Hippocampal formation (tissue), 2 donors: ENCODE results near the gene SGSM2.

ENCODE experiments used
- DNase-seq, 2 donors: peaks; one replicate each; lab custom pipeline; 2025; lab: John Stamatoyannopoulos, UW

The SGSM2 gene

DNA sequence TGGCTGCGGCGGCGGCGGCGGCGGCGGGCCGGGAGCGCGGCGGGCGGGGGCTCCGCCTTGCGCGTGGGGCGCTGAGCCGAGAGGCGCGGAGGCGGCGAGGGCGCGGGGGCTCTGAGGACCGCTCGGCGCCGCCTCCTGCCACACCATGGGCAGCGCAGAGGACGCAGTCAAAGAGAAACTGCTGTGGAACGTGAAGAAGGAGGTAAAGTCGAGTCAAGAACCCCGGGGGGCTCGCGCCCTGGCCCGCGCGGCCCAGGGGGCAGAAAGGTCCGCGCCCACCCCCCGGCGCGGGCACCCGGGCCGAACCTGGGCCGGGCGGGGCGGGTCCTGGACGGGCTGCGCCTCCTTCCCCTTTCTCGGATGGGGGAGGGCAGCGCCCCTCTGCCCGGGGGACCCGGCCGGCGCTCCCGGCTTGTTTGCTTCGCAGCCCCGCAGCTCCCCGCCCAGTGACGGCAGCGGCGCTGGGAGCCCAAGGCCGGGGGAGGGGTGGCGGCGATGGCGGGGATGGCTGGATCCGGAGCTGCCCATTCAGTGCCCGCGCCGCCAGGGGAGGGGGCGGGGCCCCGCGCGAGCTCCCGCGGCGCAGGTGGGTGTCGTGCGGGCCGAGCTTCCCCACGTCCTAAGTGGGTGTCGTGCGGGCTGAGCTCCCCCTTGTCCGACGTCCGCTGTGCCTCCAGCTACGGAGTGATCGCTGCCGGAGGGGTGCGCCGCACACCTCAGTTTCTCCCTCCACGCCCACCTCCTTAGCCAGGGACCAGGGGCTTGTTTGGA is 428 bp downstream of the SGSM2 start:
- peak; percentile 10 to 38 for DNase-seq

DNA sequence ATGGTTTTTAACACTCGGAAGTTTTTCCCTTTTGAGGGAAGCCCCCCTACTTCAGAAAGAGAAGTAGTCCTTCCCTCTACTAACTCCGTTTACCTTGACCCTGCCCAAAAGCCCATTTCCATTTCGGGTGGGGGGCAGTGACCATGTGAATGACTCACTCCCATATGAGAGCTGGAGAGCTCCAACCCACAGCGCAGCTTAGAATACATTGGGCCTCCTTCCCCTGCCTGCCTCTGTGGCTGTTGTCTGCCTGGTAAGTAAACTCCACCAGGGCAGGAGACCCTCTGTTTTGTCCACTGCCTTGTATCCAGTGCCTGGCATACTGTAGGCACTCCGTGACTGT is 985 bp downstream of the SGSM2 start:
- DNase-seq, result no peak

DNA sequence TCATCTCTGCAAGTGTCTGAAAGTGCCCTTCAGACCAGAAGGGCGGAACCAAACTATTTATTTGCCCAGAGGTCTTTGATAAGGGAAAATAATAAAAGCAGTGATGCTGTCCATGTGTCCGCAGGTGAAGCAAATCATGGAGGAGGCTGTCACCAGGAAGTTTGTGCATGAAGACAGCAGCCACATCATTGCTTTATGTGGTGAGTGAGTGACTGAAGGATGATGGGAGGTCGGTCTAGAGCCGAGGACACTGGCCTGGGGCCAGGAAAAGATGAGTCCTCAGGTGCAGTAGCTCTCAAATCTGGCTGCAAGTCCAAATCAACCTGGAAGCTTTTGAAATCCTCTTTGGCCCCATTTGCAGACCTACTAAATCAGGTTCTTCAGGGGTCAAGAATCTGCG is 6.1 kb downstream of the SGSM2 start:
- no peak for DNase-seq

DNA sequence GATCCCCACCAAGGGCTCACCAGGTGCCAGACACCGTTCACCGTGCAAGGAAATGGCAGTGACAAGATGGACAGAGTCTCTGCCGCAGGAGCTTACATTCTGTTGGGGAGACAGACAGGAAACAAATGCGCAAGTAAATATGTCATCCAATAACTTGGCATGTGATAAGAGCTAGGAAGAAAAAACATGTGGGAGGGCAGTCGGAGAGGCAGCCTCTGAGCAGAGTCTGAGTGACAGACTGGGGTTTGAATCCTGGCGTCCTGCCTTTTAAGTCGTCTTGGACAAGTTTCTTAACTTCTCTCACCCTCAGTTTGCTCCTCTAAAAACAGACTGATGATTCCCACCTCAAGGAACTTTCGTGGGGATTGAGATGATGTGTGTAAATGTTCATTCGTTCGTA is 7.2 kb downstream of the SGSM2 start:
- no peak for DNase-seq

DNA sequence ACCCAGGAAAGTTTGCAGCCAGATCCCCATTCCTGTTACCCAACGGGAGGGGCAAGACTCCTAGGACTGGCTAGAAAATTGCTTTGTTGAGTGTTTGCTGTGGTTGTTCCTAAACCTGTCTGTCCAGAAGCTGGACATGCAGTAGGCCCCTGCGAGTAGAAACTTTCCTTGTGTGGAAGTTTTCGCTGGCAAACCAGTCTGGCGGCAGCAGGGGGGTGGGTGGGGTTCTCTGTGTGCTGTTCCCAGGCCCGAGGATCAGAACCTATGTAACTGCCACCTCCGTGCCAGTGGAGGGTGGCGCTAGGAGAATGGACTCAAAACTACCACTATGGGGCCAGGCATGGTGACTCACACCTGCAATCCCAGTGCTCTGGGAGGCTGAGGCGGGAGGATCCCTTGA is 9.2 kb downstream of the SGSM2 start:
- no peak for DNase-seq

DNA sequence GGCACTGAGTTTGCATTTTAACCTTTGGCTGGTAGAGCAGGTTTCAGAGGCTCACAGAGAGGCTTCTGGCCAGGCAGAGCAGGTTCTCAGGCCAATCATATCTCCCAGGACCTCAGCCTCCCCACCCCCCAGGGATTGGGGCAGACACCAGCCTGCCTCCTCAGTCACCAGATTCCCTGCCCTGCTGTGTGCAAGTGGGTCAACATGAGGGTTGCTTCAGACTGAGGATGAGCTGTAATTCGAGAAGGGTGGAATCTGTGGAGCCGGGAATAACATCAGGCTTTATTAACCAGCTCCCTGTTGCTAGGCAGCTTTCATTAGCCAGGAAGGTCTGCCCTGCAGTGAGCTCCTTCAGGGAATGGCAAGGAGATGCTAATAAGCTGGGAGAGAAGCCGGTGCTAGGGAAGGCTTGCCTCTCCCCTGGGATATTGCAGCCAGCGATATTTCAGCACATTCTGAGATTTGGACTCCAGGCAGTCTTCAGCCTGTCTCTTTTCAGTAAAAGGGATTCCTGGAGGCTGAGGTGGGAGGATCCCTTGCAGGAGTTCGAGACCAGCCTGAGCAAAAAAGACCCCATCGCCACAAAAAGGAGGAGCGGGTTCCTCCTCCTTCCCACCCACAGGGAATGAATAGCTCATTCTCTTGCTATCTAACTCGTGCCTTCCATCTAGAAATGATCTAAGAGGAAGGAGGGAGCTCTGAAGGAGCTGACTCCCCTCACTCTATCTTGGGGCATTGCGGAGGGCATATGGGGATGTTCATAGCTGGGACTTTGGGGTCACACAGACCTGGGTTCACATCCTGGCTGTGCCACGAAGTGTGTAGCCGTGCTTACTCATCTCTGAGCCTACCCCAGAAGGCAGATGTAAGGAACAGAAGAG is 10.7 kb downstream of the SGSM2 start:
- DNase-seq, result peak; percentile 35 to 56

DNA sequence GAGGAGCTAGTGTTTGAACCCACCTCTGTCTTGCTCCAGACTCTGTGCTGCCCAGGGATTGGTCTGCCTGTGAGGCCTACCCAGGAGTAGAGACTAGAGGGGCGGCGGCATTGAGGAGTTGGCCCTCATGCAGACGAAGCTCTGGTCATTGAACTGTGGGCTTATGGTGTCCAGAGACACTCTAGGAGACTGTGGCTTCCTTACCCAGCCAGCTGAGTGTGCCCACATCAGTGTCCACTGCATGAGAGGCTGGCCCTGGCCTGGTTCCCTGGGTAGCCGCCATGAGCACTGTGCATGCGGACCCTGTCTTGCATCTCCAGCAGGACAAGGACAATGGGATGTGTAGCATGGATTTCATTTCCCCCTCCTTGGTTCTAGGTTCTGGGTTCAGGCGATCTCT is 14.0 kb downstream of the SGSM2 start:
- DNase-seq, result no peak

DNA sequence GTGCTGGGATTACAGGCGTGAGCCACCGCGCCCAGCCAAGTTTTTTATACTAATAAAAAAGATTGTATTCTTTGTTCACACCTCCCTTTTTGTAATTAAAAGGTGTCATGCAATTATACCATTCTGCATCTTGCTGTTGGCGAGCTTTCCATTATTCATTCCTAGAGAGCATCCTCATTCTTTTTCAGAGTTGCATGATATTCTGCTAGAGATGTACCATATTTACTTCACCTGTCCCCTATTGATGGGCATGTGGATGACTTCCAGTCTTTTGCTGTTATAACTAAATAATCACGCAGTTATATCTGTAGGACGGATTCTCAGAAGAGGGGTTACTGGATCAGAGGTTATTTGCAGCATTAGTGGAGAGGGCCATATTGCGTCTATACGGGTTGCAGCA is 17.0 kb downstream of the SGSM2 start:
- DNase-seq, result no peak

DNA sequence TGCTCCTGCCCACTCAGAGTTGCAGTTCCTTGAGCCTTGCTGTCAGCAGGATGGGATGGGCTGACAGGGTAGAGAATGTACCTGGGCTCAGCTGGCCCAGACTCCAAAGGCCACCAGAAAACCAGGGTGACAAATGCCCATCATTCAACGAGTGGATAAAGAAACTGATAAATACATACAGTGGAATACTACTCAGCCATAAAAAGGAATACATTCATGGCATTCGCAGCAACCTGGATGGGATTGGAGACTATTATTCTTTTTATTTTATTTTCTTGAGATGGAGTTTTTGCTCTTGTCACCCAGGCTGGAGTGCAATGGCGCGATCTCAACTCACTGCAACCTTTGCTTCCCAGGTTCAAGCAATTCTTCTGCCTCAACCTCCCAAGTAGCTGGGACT is 19.9 kb downstream of the SGSM2 start:
- no peak for DNase-seq

DNA sequence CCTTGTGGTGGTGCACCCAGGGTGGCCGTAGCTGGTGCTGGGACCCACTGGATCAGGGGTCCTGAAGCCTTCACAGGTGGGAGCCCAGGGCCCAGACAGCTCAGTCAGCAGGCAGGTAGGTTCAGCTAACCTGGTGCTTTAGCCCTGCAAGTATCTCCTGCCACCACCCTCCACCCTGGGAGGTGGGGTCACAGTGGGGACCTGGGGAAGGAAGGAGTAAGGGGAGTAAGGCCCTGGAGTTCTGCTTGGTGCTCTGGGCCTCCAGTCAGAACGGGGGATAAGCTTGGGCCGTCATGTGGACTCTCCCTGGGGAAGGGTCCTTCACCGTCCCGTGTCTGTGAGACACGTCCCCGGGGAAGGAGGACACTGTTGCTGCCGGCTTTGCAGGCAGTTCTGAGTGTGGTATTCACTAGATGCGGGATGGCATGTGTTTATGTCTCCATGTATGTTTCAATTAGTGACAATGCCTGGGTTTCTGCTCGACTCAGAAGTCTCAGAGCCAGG is 20.7 kb downstream of the SGSM2 start:
- no peak for DNase-seq

DNA sequence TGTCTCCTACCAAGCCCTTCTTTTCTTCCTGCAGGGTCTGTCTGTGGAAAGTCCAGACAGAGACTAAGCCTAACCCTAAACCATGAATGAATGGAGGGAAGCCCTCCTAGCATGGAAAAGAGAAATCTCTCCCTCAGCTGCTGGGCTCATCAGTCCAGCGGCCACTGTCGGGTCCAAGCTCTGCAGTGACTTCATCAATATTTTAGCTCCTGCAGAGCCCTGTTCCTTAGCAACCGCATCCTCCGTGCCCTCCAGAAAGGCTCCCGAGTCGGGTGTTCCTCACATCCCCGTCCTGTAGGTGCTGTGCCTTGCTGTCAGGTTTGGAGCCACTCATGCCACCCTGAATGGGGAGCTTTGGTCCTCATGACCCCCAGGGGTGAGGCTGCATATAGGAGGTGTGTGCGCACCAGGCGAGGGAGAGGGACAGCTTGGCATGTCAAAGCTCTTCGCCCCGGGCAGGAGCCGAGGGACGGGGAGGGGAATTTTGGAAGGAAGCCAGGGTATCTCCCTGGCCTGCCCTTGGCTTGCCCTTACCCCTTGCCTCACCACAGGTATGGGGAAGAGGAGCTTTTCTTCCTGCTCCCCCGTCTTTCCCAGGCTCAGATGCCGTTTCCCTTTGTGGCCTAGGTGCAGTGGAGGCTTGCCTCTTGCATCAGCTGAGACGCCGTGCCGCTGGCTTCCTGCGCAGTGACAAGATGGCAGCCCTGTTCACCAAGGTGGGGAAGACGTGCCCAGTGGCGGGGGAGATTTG is 23.9 kb downstream of the SGSM2 start:
- DNase-seq, result no peak

DNA sequence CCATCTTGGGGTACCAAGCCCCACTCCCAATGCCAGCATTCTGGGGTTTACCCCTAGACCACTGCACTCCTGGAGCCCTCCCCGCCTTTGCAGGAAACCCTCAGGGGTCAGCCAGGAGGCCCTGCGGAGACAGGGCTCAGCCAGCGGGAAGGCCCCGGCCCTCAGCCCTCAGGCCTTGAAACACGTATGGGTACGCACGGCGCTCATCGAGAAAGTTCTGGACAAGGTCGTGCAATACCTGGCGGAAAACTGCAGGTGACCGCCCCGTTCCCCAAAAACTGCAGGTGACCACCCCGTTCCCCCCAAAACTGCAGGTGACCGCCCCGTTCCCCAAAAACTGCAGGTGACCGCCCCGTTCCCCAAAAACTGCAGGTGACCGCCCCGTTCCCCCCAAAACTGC is 24.7 kb downstream of the SGSM2 start:
- no peak for DNase-seq

DNA sequence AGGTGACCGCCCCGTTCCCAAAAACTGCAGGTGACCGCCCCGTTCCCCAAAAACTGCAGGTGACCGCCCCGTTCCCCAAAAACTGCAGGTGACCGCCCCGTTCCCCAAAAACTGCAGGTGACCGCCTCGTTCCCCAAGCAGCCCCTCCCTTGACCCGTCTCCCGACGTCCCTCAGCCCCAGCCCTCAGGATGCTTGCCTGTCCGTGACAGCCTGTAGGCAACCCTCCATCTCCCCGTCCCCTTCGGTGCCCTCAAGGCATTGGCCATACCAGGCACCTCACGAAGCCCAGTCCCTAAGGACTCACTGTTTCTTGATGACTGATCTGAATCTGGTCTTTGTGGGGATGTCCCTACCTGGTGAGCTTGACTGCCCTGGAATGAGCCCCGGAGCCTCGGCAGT is 25.1 kb downstream of the SGSM2 start:
- DNase-seq, result no peak

DNA sequence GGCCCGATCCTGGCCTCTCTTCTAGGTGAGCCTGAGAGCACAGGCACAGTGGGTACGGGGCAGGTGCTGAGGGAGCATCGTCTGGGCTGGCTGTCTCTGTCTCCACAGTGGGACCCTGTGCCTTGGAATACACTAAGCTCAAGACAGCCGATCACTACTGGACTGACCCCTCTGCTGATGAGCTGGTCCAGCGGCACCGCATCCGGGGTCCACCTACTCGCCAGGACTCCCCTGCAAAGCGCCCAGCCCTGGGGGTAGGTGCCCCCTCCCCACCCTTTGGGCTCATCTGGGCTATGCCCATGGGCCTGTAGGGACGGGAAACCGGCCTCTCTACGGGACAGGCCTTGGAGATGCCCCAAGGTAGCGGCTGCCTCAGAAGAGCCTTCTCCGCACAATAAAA is 25.6 kb downstream of the SGSM2 start:
- DNase-seq, result no peak

DNA sequence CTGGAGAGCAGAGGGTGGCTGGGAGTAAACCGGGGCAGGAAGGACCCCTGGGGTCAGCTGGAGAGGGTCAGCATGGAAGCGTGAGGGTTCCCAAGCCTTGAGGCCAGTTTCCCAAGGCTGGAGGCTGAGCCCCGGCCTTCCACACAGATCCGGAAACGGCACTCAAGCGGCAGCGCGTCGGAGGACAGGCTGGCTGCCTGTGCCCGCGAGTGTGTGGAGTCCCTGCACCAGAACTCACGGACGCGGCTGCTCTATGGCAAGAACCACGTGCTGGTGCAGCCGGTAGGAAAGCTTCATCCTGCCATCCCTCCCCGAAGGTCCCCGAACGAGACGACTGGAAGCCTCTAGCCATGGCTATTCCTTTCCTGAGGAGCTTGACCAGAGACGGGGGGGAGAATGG is 26.0 kb downstream of the SGSM2 start:
- DNase-seq, result no peak

DNA sequence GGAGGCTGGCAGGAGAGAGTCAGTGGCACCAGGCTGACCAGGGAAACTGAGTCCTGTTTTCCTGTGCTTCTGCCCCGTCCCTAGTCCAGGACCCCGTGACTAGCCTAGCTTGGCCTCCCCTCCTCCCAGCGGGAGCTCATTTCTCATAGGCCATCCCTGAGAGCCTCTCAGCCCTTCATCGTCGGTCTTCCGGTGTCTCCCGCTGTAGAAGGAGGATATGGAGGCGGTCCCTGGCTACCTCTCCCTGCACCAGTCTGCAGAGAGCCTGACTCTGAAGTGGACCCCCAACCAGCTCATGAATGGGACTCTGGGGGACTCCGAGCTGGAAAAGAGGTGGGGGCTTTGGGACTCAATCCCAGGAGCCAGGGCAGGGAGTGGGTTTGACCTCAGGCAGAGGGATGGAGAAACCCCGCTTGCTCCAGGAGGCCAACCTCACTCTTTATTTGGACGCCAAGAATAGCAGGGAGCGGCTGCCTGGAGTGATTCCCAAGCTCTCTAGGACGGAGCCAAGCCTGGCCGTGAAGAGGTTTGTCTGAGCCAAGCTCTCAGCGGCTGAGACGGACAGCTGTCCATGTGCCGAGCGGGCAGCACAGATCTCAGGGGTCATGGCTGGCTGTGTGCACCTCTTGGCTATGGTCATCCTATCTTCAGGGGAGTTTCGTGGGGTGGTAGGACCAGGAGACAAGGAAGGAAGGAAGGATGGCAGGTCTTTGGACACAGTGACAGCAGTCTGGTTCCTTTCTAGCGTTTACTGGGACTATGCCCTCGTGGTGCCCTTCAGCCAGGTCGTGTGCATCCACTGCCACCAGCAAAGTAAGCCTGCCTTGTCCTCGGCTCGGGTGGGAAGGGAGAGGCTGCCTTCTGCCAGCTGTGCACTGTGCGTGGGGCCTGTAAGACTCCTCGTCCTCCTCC is 26.8 kb downstream of the SGSM2 start:
- DNase-seq, result no peak

DNA sequence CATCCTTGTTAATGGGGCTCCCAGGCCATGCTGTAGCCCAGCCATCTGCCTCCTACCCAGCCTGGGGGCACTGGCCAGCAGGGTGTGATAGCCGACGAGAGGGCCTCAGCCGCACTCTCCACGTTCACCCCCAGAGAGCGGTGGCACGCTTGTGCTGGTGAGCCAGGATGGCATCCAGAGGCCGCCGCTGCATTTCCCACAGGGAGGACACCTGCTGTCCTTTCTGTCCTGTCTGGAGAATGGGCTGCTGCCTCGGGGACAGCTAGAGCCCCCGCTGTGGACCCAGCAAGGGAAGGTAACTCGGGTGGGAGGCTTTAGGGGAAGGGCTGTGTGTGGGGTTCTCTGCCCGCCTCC is 27.4 kb downstream of the SGSM2 start:
- DNase-seq, result no peak

DNA sequence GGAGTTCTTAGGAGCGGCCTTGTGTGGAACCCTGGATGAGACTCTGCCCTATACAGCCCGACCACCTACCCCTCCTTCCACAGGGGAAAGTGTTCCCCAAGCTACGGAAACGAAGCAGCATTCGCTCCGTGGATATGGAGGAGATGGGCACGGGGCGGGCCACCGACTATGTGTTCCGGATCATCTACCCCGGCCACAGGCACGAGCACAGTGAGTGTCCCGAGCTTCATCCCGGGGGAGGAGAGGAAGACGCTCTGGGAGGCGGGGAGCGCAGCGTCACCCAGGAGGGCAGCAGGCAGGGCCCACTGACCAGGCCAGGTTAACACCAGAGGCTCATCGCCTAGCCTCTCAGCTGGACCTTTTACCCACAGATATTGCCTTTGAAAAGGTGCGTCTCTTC is 27.8 kb downstream of the SGSM2 start:
- no peak for DNase-seq

DNA sequence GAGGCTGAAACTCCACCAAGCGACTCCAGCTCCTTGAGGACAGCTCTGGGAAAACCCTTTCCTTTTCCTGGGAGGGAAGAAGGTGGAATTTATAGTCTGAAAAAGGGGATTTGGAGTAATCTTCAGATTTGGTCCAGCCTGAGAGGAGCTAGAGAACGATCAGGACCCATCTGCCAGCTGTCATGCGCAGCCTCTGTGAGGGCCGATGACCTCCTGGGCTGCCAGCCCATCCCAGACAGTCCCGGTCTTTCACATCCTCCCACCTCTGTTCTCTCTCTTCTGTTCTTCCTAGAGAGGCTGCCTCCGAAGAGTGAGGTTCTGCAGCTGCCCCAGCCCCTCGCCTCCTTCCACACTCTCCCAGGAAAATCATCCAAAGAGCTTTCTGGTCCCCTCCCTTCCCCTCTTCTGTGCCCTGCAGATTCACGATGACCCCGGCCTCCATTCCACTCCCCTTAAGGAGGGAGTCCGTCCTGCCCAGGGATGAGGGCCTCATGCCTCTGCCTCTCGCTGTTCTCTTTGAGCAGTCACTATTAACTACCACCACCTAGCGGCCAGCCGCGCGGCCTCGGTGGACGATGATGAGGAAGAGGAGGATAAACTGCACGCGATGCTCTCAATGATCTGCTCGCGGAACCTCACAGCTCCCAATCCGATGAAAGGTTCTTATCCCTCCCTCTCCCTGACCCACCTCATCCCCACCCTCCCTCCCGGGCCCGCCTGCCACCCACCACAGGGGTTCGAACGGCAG is 29.6 kb downstream of the SGSM2 start:
- DNase-seq, result peak in 1 of 2 donors; percentile 34

DNA sequence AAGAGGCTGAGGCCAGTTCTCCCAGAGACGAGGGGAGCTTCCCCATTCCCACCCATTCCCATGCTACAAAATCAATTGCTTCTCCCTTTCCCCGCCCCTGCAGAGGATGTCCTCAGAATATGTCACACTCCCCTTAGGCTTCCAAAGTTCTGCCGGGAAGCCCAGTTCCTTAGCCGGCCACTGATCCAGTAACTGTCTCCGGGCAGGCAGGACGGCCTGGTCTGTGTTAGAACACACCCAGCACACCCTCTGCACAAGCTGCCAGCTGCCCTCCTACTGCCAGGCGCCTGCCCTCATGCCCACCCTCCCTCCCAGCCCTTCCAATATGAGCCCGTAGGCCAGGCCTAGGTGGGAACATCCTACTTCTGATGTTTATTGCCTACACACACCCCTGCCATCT is 31.1 kb downstream of the SGSM2 start:
- DNase-seq, result no peak

DNA sequence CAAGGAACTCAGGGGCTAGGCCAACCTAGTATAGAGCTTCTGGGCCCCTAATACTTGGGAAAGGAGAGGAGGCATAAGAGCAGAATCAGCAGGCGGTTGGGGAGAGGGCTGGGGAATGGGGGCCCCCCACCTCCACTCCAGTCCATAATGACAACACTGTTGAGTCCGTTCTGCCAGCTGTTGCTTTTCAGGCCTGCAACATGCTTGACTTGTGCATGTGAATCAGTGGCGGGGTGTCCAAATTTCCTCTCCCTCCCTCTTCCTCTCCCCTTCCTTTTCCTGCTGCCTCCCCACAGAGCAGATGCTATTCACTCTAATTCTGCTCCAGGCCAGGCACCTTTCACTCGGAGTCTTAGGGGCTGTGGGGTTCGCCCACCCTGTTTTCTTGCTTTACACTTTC is 31.7 kb downstream of the SGSM2 start:
- no peak for DNase-seq
